Epidermal melanocyte (primary cell): ENCODE measurements around the gene TMCC2.
A peak's percentile ranks its signal among the peaks of the same experiment; 100 is the strongest.
"Not testable (repeated sequence)": the region's sequence is repeated elsewhere in the genome, so short reads cannot be mapped to it uniquely, and the experiment has no call there.

ENCODE experiments used
- DNase-seq: peaks from one replicate; pipeline ENCODE4 v3.0.0; 2011; ENCODE audit warnings: low spot score; ENCODE audit not compliant: insufficient read length

The TMCC2 gene

GRCh38 chr1:205227584-205228013 is at the start of gene TMCC2:
Gene TMCC2, plus strand, starts transcription at chr1:205227946. Its CDS starts 619 bp downstream, at chr1:205228565.
- peak; percentile 95 for DNase-seq

GRCh38 chr1:205179842-205180241 is 47.9 kb upstream of the TMCC2 start:
- no peak for DNase-seq

- not testable (repeated sequence) for DNase-seq
Observed at GRCh38 chr1:205180331-205180730, 47.4 kb upstream of the TMCC2 start.

GRCh38 chr1:205182930-205183329 is 44.8 kb upstream of the TMCC2 start:
- DNase-seq, result no peak

- no peak for DNase-seq
Observed at GRCh38 chr1:205183676-205184335, 43.9 kb upstream of the TMCC2 start.

- DNase-seq, result no peak
Observed at GRCh38 chr1:205186191-205186590, 41.6 kb upstream of the TMCC2 start.

- DNase-seq, result no peak
Observed at GRCh38 chr1:205187420-205187819, 40.3 kb upstream of the TMCC2 start.

GRCh38 chr1:205188098-205188497 is 39.6 kb upstream of the TMCC2 start:
- no peak for DNase-seq

- no peak for DNase-seq
Observed at GRCh38 chr1:205188596-205188995, 39.1 kb upstream of the TMCC2 start.

- DNase-seq, result no peak
Observed at GRCh38 chr1:205189131-205189530, 38.6 kb upstream of the TMCC2 start.

GRCh38 chr1:205190845-205191577 is 36.7 kb upstream of the TMCC2 start:
- no peak for DNase-seq

- DNase-seq, result no peak
Observed at GRCh38 chr1:205191622-205192021, 36.1 kb upstream of the TMCC2 start.

GRCh38 chr1:205192287-205192686 is 35.5 kb upstream of the TMCC2 start:
- no peak for DNase-seq

GRCh38 chr1:205199090-205199930 is 28.4 kb upstream of the TMCC2 start:
- DNase-seq, result peak; percentile 52

- no peak for DNase-seq
Observed at GRCh38 chr1:205199931-205200299, 27.8 kb upstream of the TMCC2 start.

GRCh38 chr1:205204552-205204951 is 23.2 kb upstream of the TMCC2 start:
- DNase-seq, result no peak

- DNase-seq, result no peak
Observed at GRCh38 chr1:205205055-205205454, 22.7 kb upstream of the TMCC2 start.

- no peak for DNase-seq
Observed at GRCh38 chr1:205208811-205209210, 18.9 kb upstream of the TMCC2 start.

GRCh38 chr1:205210756-205211168 is 17.0 kb upstream of the TMCC2 start:
- no peak for DNase-seq

GRCh38 chr1:205211169-205211838 is 16.4 kb upstream of the TMCC2 start, which contains the start of gene DSTYK:
Gene DSTYK, minus strand, starts transcription at chr1:205211702. Its CDS starts 167 bp downstream, at chr1:205211535.
- DNase-seq, result peak; percentile 84

- DNase-seq, result no peak
Observed at GRCh38 chr1:205211839-205212536, 15.8 kb upstream of the TMCC2 start.
